HL-60 (cell line): ENCODE results near the gene PTPN7.
"Not testable (repeated sequence)": the region's sequence is repeated elsewhere in the genome, so short reads cannot be mapped to it uniquely, and the experiment has no call there.

Source experiments
- DNase-seq, 2 experiments: peaks; one replicate each; pipeline ENCODE4 v3.0.0-alpha.2; 2010 to 2020; ENCODE audit warnings: low read depth in 1 of 2, low spot score in 1 of 2
- H3K27ac ChIP-seq: fragments of 250-450 bp; sonication (Bioruptor Pico); replicated peaks from 2 replicates; pipeline ENCODE4 v1.5.1; 2020; ENCODE audit warnings: mild to moderate bottlenecking, moderate library complexity
- H3K27me3 ChIP-seq: fragments of 250-450 bp; sonication (Bioruptor Pico); 2 replicates; pipeline ENCODE4 v1.5.1; 2021; ENCODE audit warnings: mild to moderate bottlenecking, moderate library complexity; ENCODE audit not compliant: insufficient read depth, poor library complexity, severe bottlenecking
- H3K4me3 ChIP-seq: replicated peaks from 2 replicates; pipeline ENCODE4 v1.5.1; 2011; ENCODE audit warnings: mild to moderate bottlenecking, control low read depth, low read length; ENCODE audit not compliant: insufficient read depth
- GABPA ChIP-seq: IDR thresholded peaks from 2 replicates; pipeline ENCODE4 v1.6.1; 2012; ENCODE audit warnings: low read depth
- POLR2AphosphoS5 ChIP-seq: IDR thresholded peaks from 2 replicates; pipeline ENCODE4 v1.6.1; 2012; ENCODE audit warnings: low read depth
- REST ChIP-seq: IDR thresholded peaks from 2 replicates; pipeline ENCODE4 v1.6.1; 2012; ENCODE audit warnings: low read depth; ENCODE audit not compliant: insufficient replicate concordance
- SPI1 ChIP-seq: IDR thresholded peaks from 2 replicates; pipeline ENCODE4 v1.6.1; 2012; ENCODE audit warnings: low read depth, mild to moderate bottlenecking, borderline replicate concordance
- TF ChIP-seq, protein P1 (sequence below): IDR thresholded peaks from one replicate; pipeline ENCODE4 v1.5.1; 2011; ENCODE audit warnings: low read length, control low read depth, inconsistent platforms; ENCODE audit not compliant: insufficient read depth

Gene PTPN7

DNA sequence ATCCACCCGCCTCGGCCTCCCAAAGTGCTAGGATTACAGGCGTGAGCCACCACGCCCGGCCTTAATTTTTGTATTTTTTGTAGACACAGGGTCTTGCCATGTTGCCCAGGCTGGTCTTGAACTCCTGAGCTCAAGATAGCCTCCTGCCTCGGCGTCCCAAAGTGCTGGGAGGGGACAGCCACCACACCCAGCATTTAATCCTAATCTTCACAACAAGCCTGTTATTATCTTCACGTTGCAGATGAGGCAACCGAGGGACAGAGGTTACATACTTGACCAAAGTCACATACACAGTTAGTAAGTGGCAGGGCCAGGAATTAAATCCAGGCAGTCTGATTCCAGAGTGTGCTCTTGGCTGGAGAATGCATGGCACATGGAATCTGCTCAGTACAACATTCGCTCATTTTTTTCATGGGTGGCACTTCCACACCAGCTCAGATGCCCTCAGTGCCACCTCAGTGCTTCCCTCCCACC is 42.5 kb downstream of the PTPN7 start:
- TF ChIP-seq SPI1 (no peak), GABPA (no peak), REST (no peak), POLR2AphosphoS5 (no peak)
- Histone ChIP-seq H3K4me3 (no peak overlapping the region), H3K27me3 (no peaks in the 10 kb centered on the region), H3K27ac (no peak overlapping the region)
- DNase-seq = no peak

DNA sequence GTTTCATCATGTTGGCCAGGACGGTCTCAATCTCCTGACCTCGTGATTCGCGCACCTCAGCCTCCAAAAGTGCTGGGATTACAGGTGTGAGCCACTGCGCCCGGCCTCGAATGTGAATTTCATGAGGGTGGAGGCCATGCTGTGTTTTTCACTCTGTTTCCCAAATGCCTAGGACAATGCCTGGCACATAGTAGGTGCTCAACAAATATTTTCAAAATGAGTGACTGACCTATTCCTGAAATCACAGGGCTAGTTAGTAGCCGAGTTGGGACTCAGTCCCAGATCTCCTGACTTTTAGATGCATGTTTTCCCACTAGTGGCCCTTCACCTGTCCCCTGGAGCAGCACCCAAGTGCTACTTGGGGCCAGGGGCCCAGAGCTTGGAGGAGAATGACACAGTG is 44.1 kb downstream of the PTPN7 start:
- no peak overlapping the region for H3K27ac ChIP-seq
- no peak for TF ChIP-seq POLR2AphosphoS5
- TF ChIP-seq SPI1 = no peak
- TF ChIP-seq, protein P1, sequence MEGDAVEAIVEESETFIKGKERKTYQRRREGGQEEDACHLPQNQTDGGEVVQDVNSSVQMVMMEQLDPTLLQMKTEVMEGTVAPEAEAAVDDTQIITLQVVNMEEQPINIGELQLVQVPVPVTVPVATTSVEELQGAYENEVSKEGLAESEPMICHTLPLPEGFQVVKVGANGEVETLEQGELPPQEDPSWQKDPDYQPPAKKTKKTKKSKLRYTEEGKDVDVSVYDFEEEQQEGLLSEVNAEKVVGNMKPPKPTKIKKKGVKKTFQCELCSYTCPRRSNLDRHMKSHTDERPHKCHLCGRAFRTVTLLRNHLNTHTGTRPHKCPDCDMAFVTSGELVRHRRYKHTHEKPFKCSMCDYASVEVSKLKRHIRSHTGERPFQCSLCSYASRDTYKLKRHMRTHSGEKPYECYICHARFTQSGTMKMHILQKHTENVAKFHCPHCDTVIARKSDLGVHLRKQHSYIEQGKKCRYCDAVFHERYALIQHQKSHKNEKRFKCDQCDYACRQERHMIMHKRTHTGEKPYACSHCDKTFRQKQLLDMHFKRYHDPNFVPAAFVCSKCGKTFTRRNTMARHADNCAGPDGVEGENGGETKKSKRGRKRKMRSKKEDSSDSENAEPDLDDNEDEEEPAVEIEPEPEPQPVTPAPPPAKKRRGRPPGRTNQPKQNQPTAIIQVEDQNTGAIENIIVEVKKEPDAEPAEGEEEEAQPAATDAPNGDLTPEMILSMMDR = no peak
- no peak for TF ChIP-seq GABPA
- TF ChIP-seq REST = no peak
- no peak overlapping the region for H3K4me3 ChIP-seq
- no peaks in the 10 kb centered on the region for H3K27me3 ChIP-seq
- no peak for DNase-seq

DNA sequence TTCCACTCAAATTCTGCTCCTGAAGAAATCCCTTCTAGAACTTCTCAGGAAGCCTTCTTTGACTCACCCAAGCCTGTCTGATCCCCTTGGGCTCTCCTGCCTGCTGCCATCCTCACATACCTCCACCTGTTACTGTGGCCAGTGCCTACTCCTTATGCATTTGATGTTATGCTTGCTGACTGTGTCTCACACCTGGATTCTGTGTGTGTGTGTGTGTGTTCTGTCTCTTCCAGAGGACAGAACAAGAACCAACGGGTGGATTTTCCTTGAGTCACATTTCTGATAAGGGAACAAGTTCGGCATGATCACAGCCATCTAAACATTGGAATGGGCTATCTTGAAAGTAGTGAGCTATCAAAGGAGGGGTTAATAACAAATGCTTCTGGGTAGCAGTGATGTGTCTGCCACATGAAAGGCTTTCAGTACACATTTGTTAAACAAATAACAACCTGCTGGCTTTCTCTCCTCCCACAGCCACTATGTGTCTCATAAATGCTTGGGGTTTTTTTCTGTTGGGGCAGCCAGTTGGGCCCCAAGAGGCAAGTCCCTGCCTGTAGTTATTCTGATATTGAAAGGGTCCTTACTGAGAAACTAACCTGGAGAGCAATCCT is 46.6 kb downstream of the PTPN7 start:
- Histone ChIP-seq H3K27me3 (no peaks in the 10 kb centered on the region), H3K4me3 (no peak overlapping the region), H3K27ac (no peak overlapping the region)
- no peak for TF ChIP-seq POLR2AphosphoS5
- DNase-seq = no peak

GRCh38 chr1:202112859-202113689 is 47.3 kb downstream of the PTPN7 start:
- no peak overlapping the region for H3K27ac ChIP-seq
- TF ChIP-seq GABPA = no peak
- TF ChIP-seq SPI1 = no peak
- TF ChIP-seq, protein P1 = no peak
- no peak for TF ChIP-seq REST
- no peak for TF ChIP-seq POLR2AphosphoS5
- no peak overlapping the region for H3K4me3 ChIP-seq
- H3K27me3 ChIP-seq = no peaks in the 10 kb centered on the region
- no peak for DNase-seq

DNA sequence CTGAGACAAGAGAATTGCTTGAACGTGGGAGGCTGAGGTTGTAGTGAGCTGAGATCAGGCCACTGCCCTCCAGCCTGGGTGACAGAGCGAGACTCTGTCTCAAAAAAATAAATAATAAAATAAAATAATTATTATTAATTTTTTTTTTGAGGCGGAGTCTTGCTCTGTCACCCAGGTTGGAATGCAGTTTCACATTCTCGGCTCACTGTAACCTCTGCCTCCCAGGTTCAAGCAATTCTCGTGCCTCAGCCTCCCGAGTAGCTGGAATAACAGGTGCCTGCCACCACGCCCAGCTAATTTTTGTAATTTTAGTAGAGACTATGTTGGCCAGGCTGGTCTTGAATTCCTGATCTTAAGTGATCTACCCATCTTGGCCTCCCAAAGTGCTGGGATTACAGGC is 48.8 kb downstream of the PTPN7 start:
- not testable (repeated sequence) for H3K27ac ChIP-seq, DNase-seq, H3K27me3 ChIP-seq, H3K4me3 ChIP-seq
